Osteocyte (in vitro differentiated cells): ENCODE measurements around the gene EPHA6. TPM values are rescaled to one million over a fixed set of nuclear protein-coding genes. Genes with fewer than 3 reads are reported as not detected.

ENCODE experiments used
- DNase-seq: peaks from one replicate; pipeline ENCODE4 v3.0.0; 2021; ENCODE audit warnings: mixed read lengths; ENCODE audit not compliant: unreplicated experiment; ENCODE audit errors: extremely low spot score
- H3K27ac Mint-ChIP-seq: one replicate; pipeline ENCODE4 v1.8.0; 2021; ENCODE audit warnings: mild to moderate bottlenecking, mixed read lengths; ENCODE audit not compliant: unreplicated experiment
- H3K27me3 Mint-ChIP-seq: one replicate; pipeline ENCODE4 v1.8.0; 2021; ENCODE audit warnings: mixed read lengths; ENCODE audit not compliant: unreplicated experiment
- H3K36me3 Mint-ChIP-seq: one replicate; pipeline ENCODE4 v1.8.0; 2021; ENCODE audit warnings: mixed read lengths; ENCODE audit not compliant: unreplicated experiment
- H3K4me1 Mint-ChIP-seq: one replicate; pipeline ENCODE4 v1.8.0; 2021; ENCODE audit warnings: mixed read lengths; ENCODE audit not compliant: unreplicated experiment
- H3K4me3 Mint-ChIP-seq: one replicate; pipeline ENCODE4 v1.8.0; 2021; ENCODE audit warnings: mild to moderate bottlenecking, moderate library complexity, mixed read lengths; ENCODE audit not compliant: unreplicated experiment
- H3K9me3 Mint-ChIP-seq: one replicate; pipeline ENCODE4 v1.8.0; 2021; ENCODE audit warnings: mixed read lengths; ENCODE audit not compliant: unreplicated experiment
- total RNA-seq: library from RNA; stranded (reverse); gene quantifications from 2 replicates; pipeline ENCODE4 v1.2.1, GENCODE V29; 2021
- TF ChIP-seq, protein P1 (sequence below): fragments of 200-600 bp; sonication (generic); IDR thresholded peaks from 2 replicates; pipeline ENCODE4 v1.5.0; 2021; ENCODE audit warnings: antibody characterized with exemption, mild to moderate bottlenecking, moderate library complexity

The EPHA6 gene
- total RNA-seq, 1 donor from 2014 or later = 0.51 TPM

DNA sequence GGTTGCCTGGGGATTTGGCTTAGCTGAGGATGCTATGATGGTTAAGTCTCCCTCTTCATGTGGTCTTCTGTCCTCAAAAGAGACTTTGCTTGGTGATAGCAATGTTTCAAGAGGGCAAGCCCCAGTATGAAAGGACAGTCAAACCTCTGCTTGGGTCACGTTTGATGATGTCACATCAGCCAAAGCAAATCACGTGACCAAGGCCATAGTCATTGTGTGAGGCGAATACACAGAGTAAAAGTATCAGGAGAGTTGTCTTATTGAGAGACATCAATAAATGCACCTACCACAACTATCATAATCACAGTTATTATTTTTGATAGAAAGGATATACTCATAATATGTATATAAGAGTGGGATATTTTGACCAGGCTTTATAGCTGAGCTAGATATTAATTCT, 243.0 kb downstream of the EPHA6 start:
- DNase-seq = no peak
- H3K4me3 Mint-ChIP-seq = no peak overlapping the region
- H3K27ac Mint-ChIP-seq = no peak overlapping the region
- H3K9me3 Mint-ChIP-seq = peaks cover 8% of the 10 kb centered on the region
- TF ChIP-seq, protein P1, sequence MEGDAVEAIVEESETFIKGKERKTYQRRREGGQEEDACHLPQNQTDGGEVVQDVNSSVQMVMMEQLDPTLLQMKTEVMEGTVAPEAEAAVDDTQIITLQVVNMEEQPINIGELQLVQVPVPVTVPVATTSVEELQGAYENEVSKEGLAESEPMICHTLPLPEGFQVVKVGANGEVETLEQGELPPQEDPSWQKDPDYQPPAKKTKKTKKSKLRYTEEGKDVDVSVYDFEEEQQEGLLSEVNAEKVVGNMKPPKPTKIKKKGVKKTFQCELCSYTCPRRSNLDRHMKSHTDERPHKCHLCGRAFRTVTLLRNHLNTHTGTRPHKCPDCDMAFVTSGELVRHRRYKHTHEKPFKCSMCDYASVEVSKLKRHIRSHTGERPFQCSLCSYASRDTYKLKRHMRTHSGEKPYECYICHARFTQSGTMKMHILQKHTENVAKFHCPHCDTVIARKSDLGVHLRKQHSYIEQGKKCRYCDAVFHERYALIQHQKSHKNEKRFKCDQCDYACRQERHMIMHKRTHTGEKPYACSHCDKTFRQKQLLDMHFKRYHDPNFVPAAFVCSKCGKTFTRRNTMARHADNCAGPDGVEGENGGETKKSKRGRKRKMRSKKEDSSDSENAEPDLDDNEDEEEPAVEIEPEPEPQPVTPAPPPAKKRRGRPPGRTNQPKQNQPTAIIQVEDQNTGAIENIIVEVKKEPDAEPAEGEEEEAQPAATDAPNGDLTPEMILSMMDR = no peak
- H3K36me3 Mint-ChIP-seq = no peaks in the 10 kb centered on the region
- peaks cover 3% of the 10 kb centered on the region for H3K4me1 Mint-ChIP-seq
- peaks cover 3% of the 10 kb centered on the region for H3K27me3 Mint-ChIP-seq

DNA sequence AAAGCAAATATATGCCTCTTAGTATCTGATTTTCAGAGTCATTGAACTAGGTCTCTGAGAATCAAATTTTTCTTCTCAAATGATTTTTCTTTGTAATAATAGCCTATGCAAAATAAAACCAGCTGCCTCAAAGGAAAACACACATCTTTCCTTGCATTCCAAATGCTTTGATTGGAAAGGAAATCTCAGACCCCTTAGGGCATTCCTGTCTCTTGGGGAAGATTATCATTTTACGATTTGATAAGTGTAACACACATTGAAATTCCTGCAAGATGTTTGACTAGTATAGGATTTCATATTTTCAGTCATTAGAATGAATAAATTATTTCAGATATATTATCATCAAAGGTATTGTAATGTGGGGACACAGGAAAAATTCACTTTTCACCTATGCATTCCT, 244.8 kb downstream of the EPHA6 start:
- H3K9me3 Mint-ChIP-seq = peaks cover 8% of the 10 kb centered on the region
- TF ChIP-seq, protein P1 = no peak
- peaks cover 3% of the 10 kb centered on the region for H3K4me1 Mint-ChIP-seq
- no peak overlapping the region for H3K4me3 Mint-ChIP-seq
- peaks cover 3% of the 10 kb centered on the region for H3K27me3 Mint-ChIP-seq
- H3K36me3 Mint-ChIP-seq = no peaks in the 10 kb centered on the region
- DNase-seq = no peak
- H3K27ac Mint-ChIP-seq = no peak overlapping the region

DNA sequence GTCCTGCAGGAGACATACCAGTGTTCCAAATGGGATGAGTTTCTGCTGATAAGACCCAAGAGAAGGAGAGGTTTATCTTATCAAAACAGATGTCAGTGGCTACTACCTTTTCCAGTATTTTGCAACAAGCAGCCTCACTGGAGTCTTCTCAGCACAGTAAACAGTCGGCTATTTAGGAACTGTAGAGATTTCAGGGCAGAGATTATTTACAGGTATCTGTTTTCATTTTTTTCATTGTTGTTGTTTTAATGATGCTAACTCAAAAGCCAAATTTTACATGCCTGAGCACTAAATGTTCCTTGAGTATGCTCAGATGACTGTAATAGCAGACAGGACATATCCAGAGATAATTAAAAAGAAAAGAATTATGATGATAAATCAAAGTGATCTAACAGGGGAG, 252.1 kb downstream of the EPHA6 start:
- no peak for DNase-seq
- Mint-ChIP-seq H3K4me1 (no peaks in the 10 kb centered on the region), H3K36me3 (no peaks in the 10 kb centered on the region), H3K9me3 (peaks cover under 1% of the 10 kb centered on the region), H3K27ac (no peak overlapping the region), H3K27me3 (no peaks in the 10 kb centered on the region), H3K4me3 (no peak overlapping the region)
- TF ChIP-seq, protein P1 = no peak

DNA sequence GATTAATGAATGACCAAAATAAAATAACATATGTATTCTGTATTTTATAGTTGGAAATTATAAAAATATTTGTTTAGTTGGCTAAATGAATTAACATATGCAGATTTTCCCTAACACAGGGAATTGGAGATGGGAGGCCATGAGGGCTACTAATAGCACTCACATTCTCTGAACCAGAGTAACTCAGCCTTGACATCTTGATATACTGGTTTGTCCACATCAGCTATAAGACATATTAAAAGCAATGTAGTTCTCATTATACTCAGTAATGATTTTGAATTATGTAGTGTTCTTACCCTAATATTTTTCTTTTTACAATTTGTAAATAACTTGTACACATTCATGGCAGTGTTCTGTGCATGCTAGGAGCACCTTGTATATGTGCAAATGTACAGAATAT, 255.9 kb downstream of the EPHA6 start:
- Mint-ChIP-seq H3K4me1 (no peaks in the 10 kb centered on the region), H3K27ac (no peak overlapping the region), H3K9me3 (peaks cover 4% of the 10 kb centered on the region), H3K36me3 (no peaks in the 10 kb centered on the region), H3K4me3 (no peak overlapping the region), H3K27me3 (peaks cover 2% of the 10 kb centered on the region)
- DNase-seq = no peak
- TF ChIP-seq, protein P1 = no peak

- Mint-ChIP-seq H3K27me3 (peaks cover 8% of the 10 kb centered on the region), H3K4me3 (no peak overlapping the region), H3K4me1 (no peaks in the 10 kb centered on the region), H3K9me3 (peaks cover 4% of the 10 kb centered on the region), H3K27ac (no peak overlapping the region), H3K36me3 (no peaks in the 10 kb centered on the region)
- TF ChIP-seq, protein P1 = no peak
- no peak for DNase-seq
Measured at GRCh38 chr3:97074546-97074945, 260.2 kb downstream of the EPHA6 start.
